ENCODE results near the gene ZAR1.

ZAR1 gene

GRCh38 chr4:48503233-48504025, 13.4 kb downstream of the ZAR1 start:
- no peak for TF ChIP-seq POLR2A (IDR thresholded peaks at IDR 0.05; ENCODE audit: low read depth, low read length)
- DNase-seq (ENCODE audit: insufficient read length, low spot score) (no peak), FAIRE-seq (no peak)

- DNase-seq (ENCODE audit: insufficient read length, low spot score) (no peak), FAIRE-seq (no peak)
- no peak for TF ChIP-seq POLR2A (IDR thresholded peaks at IDR 0.05; ENCODE audit: low read depth, low read length)
Measured at GRCh38 chr4:48504026-48504330, 13.9 kb downstream of the ZAR1 start.

- FAIRE-seq (no peak), DNase-seq (ENCODE audit: insufficient read length, low spot score) (no peak)
- TF ChIP-seq POLR2A (IDR thresholded peaks at IDR 0.05; ENCODE audit: low read depth, low read length), result no peak
Measured at GRCh38 chr4:48504352-48504751, 14.3 kb downstream of the ZAR1 start.

- FAIRE-seq, result no peak
- TF ChIP-seq POLR2A (IDR thresholded peaks at IDR 0.05; ENCODE audit: low read depth, low read length), result no peak
- no peak for DNase-seq (ENCODE audit: insufficient read length, low spot score)
Measured at GRCh38 chr4:48506716-48507115, 16.7 kb downstream of the ZAR1 start.

GRCh38 chr4:48509543-48509942, 19.5 kb downstream of the ZAR1 start:
- DNase-seq (ENCODE audit: insufficient read length, low spot score) (no peak), FAIRE-seq (no peak)
- no peak for TF ChIP-seq POLR2A (IDR thresholded peaks at IDR 0.05; ENCODE audit: low read depth, low read length)

GRCh38 chr4:48518143-48518542, 28.1 kb downstream of the ZAR1 start:
- TF ChIP-seq POLR2A (IDR thresholded peaks at IDR 0.05; ENCODE audit: low read depth, low read length), result no peak
- FAIRE-seq (no peak), DNase-seq (ENCODE audit: insufficient read length, low spot score) (no peak)

GRCh38 chr4:48526406-48526805, 36.4 kb downstream of the ZAR1 start:
- FAIRE-seq, result no peak
- no peak for DNase-seq (ENCODE audit: insufficient read length, low spot score)
- TF ChIP-seq POLR2A (IDR thresholded peaks at IDR 0.05; ENCODE audit: low read depth, low read length), result no peak

GRCh38 chr4:48538358-48538757, 48.3 kb downstream of the ZAR1 start:
- DNase-seq (ENCODE audit: insufficient read length, low spot score) (no peak), FAIRE-seq (no peak)
- no peak for TF ChIP-seq POLR2A (IDR thresholded peaks at IDR 0.05; ENCODE audit: low read depth, low read length)

GRCh38 chr4:48539597-48539996, 49.5 kb downstream of the ZAR1 start:
- no peak for TF ChIP-seq POLR2A (IDR thresholded peaks at IDR 0.05; ENCODE audit: low read depth, low read length)
- DNase-seq (ENCODE audit: insufficient read length, low spot score) (no peak), FAIRE-seq (no peak)

GRCh38 chr4:48542888-48543287, 52.8 kb downstream of the ZAR1 start:
- DNase-seq (ENCODE audit: insufficient read length, low spot score) (no peak), FAIRE-seq (no peak)
- no peak for TF ChIP-seq POLR2A (IDR thresholded peaks at IDR 0.05; ENCODE audit: low read depth, low read length)

- no peak for DNase-seq (ENCODE audit: insufficient read length, low spot score)
- FAIRE-seq, result no peak
- TF ChIP-seq POLR2A (IDR thresholded peaks at IDR 0.05; ENCODE audit: low read depth, low read length), result no peak
Measured at GRCh38 chr4:48543796-48544195, 53.7 kb downstream of the ZAR1 start.
